Activated CD4-positive, CD25-positive, alpha-beta regulatory T cell treated with anti-CD3 and anti-CD28 coated beads, Interleukin-2, amount 50 U/mL, for 72 hours (primary cell): ENCODE results near the gene MAP7D1.
"Not testable (repeated sequence)": the region's sequence is repeated elsewhere in the genome, so short reads cannot be mapped to it uniquely, and the experiment has no call there.

Source experiments
- DNase-seq: peaks from one replicate; pipeline ENCODE4 v3.0.0; 2021

MAP7D1 gene

GRCh38 chr1:36207339-36207738, 51.4 kb downstream of the MAP7D1 start:
- DNase-seq = no peak

- no peak for DNase-seq
Observed at GRCh38 chr1:36208978-36209703, 53.2 kb downstream of the MAP7D1 start.

GRCh38 chr1:36211307-36211706, 55.3 kb downstream of the MAP7D1 start:
- no peak for DNase-seq

- no peak for DNase-seq
Observed at GRCh38 chr1:36211841-36212240, 55.9 kb downstream of the MAP7D1 start.

- no peak for DNase-seq
Observed at GRCh38 chr1:36212782-36213181, 56.8 kb downstream of the MAP7D1 start.

GRCh38 chr1:36217670-36218069, 61.7 kb downstream of the MAP7D1 start:
- DNase-seq = no peak

GRCh38 chr1:36221901-36222300, 65.9 kb downstream of the MAP7D1 start:
- not testable (repeated sequence) for DNase-seq

- no peak for DNase-seq
Observed at GRCh38 chr1:36222481-36223380, 66.8 kb downstream of the MAP7D1 start.

GRCh38 chr1:36223381-36223995, 67.5 kb downstream of the MAP7D1 start:
- DNase-seq = peak; percentile 31

- DNase-seq = peak; percentile 99
Observed at GRCh38 chr1:36223996-36224536, 68.1 kb downstream of the MAP7D1 start, which contains the start of gene THRAP3. TSS of gene THRAP3 (plus strand) at chr1:36224443. CDS start at chr1:36282564, 58,121 bp downstream.

GRCh38 chr1:36224537-36225282, 68.8 kb downstream of the MAP7D1 start:
- DNase-seq = no peak

GRCh38 chr1:36225283-36225899, 69.4 kb downstream of the MAP7D1 start:
- DNase-seq = no peak

- not testable (repeated sequence) for DNase-seq
Observed at GRCh38 chr1:36230279-36230678, 74.3 kb downstream of the MAP7D1 start.
